Measurements from ENCODE around the gene LRRC46. TPM values are rescaled to one million over a fixed set of nuclear protein-coding genes. Genes with fewer than 3 reads are reported as not detected.

LRRC46 gene
- total RNA-seq, 3 donors from 2014 or later: 0.14 to 0.36 TPM; not detected in 1

- Histone ChIP-seq H3K36me3 (ENCODE audit: low read depth) (peaks cover 8% of the 10 kb centered on the region), H3K4me3 (no peak overlapping the region)
Observed at GRCh38 chr17:47820033-47820789, 11.3 kb upstream of the LRRC46 start.

GRCh38 chr17:47821031-47821423, 10.4 kb upstream of the LRRC46 start:
- ATAC-seq (peak; percentile 14), DNase-seq (peak in 1 of 3 donors; percentile 62)
- TF ChIP-seq CTCF (IDR thresholded peaks at IDR 0.05): no peak
- Histone ChIP-seq H3K4me1 (ENCODE audit: low read depth) (peaks cover 17% of the 10 kb centered on the region), H3K4me3 (peak overlapping the region; percentile 33), H3K36me3 (ENCODE audit: low read depth) (no peaks in the 10 kb centered on the region), H3K9me3 (no peaks in the 10 kb centered on the region)
- intact Hi-C loops (cut with DNase I, micrococcal nuclease): no loop called here

More at GRCh38 chr17:47820033-47820789, 11.3 kb upstream of the LRRC46 start:
- Histone ChIP-seq H3K4me1 (ENCODE audit: low read depth) (peaks cover 17% of the 10 kb centered on the region), H3K9me3 (no peaks in the 10 kb centered on the region)
- ATAC-seq (peak; percentile 83), DNase-seq (peak; percentile 79 to 83 (median 80))
- intact Hi-C loops (cut with DNase I, micrococcal nuclease): no loop called here
- TF ChIP-seq CTCF (IDR thresholded peaks at IDR 0.05): no peak

- peak; percentile 78 to 90 (median 87) for DNase-seq
- Histone ChIP-seq H3K4me1 (ENCODE audit: low read depth) (peaks cover 17% of the 10 kb centered on the region), H3K4me3 (peak within 1 kb of the TSS; percentile 33), H3K9me3 (no peaks in the 10 kb centered on the region), H3K36me3 (ENCODE audit: low read depth) (peaks cover 5% of the 10 kb centered on the region)
- peak; percentile 84 for ATAC-seq
- intact Hi-C loops (cut with DNase I, micrococcal nuclease): no loop called here
- no peak for TF ChIP-seq CTCF (IDR thresholded peaks at IDR 0.05)
Observed at GRCh38 chr17:47821424-47822391, 9.8 kb upstream of the LRRC46 start, which contains the start of gene OSBPL7. Gene OSBPL7 (minus strand): TSS chr17:47821794. CDS start chr17:47820278, 1,516 bp downstream.

GRCh38 chr17:47822785-47823184, 8.7 kb upstream of the LRRC46 start:
- intact Hi-C loops (cut with DNase I, micrococcal nuclease): no loop called here

More at GRCh38 chr17:47822785-47823184, 8.7 kb upstream of the LRRC46 start:
- H3K4me1 ChIP-seq (ENCODE audit: low read depth): peaks cover 17% of the 10 kb centered on the region
- H3K9me3 ChIP-seq: no peaks in the 10 kb centered on the region
- ATAC-seq: no peak
- no peak for TF ChIP-seq CTCF (IDR thresholded peaks at IDR 0.05)
- peaks cover 12% of the 10 kb centered on the region for H3K36me3 ChIP-seq (ENCODE audit: low read depth)
- no peak overlapping the region for H3K4me3 ChIP-seq
- no peak for DNase-seq

Measured in mucosa of descending colon (tissue), 3 donors.